ENCODE data around the gene ABO.
"Not testable (repeated sequence)": the region's sequence is repeated elsewhere in the genome, so short reads cannot be mapped to it uniquely, and the experiment has no call there.

The ABO gene

DNA sequence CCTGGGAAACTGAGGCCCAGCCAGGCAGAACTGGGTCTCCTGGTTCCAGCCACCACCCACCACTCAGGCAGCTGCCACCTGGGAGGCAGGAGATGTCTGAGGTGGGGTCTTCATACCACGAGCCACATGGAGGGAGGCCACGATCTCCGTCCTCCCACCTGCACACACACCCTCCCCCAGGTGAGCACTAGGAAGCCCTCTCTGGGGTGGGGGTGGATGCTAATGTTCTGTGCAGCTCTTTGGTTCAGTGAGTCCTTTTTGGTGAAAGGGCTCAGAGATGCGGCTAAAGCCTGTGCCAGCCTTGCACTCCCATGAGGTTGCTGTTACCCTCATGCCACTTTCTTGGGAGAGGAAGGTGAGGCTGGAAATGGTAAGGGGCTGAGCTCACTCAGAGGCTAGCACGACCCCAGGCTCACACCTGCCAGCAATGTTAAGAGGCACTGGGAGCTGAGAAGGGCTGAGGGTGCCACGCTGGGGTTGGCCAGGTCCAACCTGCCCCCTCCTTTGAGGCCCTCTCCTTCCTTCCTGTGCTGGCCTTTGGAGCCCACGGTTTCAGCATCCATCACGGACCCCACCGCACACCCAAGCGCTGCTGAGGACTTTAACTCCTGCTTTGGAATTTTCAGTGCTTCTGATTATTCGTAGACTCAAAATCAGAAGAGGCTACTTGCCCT is 39.3 kb downstream of the ABO start:
- TF ChIP-seq, protein P1, sequence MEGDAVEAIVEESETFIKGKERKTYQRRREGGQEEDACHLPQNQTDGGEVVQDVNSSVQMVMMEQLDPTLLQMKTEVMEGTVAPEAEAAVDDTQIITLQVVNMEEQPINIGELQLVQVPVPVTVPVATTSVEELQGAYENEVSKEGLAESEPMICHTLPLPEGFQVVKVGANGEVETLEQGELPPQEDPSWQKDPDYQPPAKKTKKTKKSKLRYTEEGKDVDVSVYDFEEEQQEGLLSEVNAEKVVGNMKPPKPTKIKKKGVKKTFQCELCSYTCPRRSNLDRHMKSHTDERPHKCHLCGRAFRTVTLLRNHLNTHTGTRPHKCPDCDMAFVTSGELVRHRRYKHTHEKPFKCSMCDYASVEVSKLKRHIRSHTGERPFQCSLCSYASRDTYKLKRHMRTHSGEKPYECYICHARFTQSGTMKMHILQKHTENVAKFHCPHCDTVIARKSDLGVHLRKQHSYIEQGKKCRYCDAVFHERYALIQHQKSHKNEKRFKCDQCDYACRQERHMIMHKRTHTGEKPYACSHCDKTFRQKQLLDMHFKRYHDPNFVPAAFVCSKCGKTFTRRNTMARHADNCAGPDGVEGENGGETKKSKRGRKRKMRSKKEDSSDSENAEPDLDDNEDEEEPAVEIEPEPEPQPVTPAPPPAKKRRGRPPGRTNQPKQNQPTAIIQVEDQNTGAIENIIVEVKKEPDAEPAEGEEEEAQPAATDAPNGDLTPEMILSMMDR (conservative IDR thresholded peaks at IDR 0.05; ENCODE audit: low read length), result no peak
- no peak for TF ChIP-seq EZH2phosphoT487 (IDR thresholded peaks at IDR 0.05; ENCODE audit: borderline replicate concordance)
- Histone ChIP-seq H3K9ac (ENCODE audit: low read depth, low read length, poor library complexity, severe bottlenecking) (no peak overlapping the region), H3K4me1 (ENCODE audit: insufficient read depth, low read length, poor library complexity, severe bottlenecking) (no peaks in the 10 kb centered on the region), H2AFZ (ENCODE audit: low read length) (no peak overlapping the region), H3K36me3 (ENCODE audit: insufficient read depth, low read length) (no peaks in the 10 kb centered on the region), H3K4me3 (ENCODE audit: low read length, poor library complexity, severe bottlenecking) (no peak overlapping the region), H3K9me3 (ENCODE audit: insufficient read depth, low read depth, low read length) (no peaks in the 10 kb centered on the region), H3K79me2 (ENCODE audit: insufficient read depth, low read length) (no peaks in the 10 kb centered on the region), H3K27me3 (ENCODE audit: insufficient read depth, low read length, poor library complexity, severe bottlenecking) (no peaks in the 10 kb centered on the region), H3K4me2 (ENCODE audit: low read depth, low read length, poor library complexity, severe bottlenecking) (no peak overlapping the region), H3F3A (ENCODE audit: low read depth) (no peaks in the 10 kb centered on the region), H3K9me2 (replicated peaks; ENCODE audit: low read depth, low read length) (no peaks in the 10 kb centered on the region), H4K20me1 (ENCODE audit: insufficient read depth, low read length, poor library complexity, severe bottlenecking) (no peaks in the 10 kb centered on the region)

DNA sequence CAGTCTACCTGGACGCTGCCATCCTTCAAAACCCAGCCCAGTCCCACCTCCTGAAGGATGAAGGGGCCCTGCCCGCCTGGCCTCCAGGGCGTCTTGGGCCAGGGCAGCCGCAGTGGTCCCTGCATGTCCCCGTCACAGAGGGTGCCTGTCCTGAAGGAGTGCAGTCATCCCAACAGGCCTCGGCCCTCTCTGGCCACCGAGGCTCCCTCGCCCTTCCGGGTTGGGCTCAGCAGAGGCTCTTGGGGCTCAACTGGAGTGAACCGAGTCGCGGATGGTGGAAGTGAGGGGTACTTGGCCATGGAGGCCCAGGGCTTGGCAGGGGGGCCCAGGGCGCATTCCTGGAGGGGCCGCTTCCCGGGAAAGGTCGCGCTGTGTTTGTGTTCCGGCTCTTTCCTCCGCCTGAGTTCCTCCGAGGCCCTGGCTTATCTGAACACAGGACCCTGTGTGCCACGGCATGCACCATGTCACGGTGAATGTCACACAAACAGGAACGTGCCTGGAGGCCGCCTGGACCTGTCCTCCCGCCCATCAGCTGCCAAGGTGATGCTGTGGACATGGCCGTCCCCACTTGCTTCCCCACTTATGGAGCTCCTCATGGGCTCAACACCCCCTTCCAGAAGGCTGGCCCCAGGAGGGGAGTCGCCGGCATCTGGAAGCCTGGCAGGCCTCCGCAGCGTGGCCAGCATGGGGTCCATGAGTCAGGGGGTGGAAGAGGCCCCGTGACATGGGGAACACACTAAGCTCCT is 40.3 kb downstream of the ABO start:
- no peak overlapping the region for H3K4me3 ChIP-seq (ENCODE audit: low read length, poor library complexity, severe bottlenecking)
- H3F3A ChIP-seq (ENCODE audit: low read depth), result no peaks in the 10 kb centered on the region
- H3K4me1 ChIP-seq (ENCODE audit: insufficient read depth, low read length, poor library complexity, severe bottlenecking), result no peaks in the 10 kb centered on the region
- H3K9me2 ChIP-seq (replicated peaks; ENCODE audit: low read depth, low read length), result no peaks in the 10 kb centered on the region
- H3K4me2 ChIP-seq (ENCODE audit: low read depth, low read length, poor library complexity, severe bottlenecking), result no peak overlapping the region
- TF ChIP-seq EZH2phosphoT487 (IDR thresholded peaks at IDR 0.05; ENCODE audit: borderline replicate concordance), result no peak
- TF ChIP-seq, protein P1 (conservative IDR thresholded peaks at IDR 0.05; ENCODE audit: low read length), result no peak
- H3K9me3 ChIP-seq (ENCODE audit: insufficient read depth, low read depth, low read length), result no peaks in the 10 kb centered on the region
- no peaks in the 10 kb centered on the region for H3K27me3 ChIP-seq (ENCODE audit: insufficient read depth, low read length, poor library complexity, severe bottlenecking)
- H4K20me1 ChIP-seq (ENCODE audit: insufficient read depth, low read length, poor library complexity, severe bottlenecking), result no peaks in the 10 kb centered on the region
- H3K9ac ChIP-seq (ENCODE audit: low read depth, low read length, poor library complexity, severe bottlenecking), result no peak overlapping the region
- H3K79me2 ChIP-seq (ENCODE audit: insufficient read depth, low read length), result no peaks in the 10 kb centered on the region
- H3K36me3 ChIP-seq (ENCODE audit: insufficient read depth, low read length), result no peaks in the 10 kb centered on the region
- H2AFZ ChIP-seq (ENCODE audit: low read length), result no peak overlapping the region

DNA sequence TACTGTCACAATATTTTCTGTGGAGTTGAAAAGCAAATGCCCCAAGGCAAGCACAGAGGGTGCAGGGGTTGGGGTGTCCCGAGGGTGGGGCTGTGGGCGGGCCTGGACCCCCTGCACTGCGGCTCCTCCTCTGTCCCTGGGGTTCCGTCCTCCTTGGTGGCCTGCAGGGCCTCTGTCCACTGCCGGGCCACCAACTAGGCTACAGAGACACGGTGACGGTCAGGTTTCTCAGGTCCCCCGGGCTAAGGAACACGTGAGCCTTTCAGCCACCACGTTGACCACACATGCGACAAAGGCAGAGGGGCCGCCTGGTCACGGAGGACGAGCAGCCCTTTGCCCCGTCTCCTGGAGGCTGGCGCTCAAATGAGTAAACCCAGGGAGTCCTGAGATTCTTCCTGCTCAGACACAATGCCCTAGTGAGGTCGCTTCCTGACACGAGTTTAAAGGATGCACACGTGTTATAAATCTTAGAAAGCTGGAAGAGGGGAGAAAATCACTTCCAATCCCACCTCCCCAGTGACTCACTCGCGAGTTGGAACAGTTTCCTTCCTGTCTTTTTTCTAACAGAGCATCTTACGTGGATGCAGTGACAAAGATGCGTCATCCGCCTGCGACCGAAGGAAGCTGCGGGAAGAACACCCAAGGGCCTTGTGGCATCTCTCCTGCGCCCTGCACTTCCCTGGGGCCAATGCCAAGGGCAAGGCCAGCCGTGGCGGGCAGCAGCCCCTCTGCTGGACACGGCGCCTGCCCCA is 41.1 kb downstream of the ABO start:
- no peak overlapping the region for H3K4me3 ChIP-seq (ENCODE audit: low read length, poor library complexity, severe bottlenecking)
- no peak overlapping the region for H3K4me2 ChIP-seq (ENCODE audit: low read depth, low read length, poor library complexity, severe bottlenecking)
- H3K9ac ChIP-seq (ENCODE audit: low read depth, low read length, poor library complexity, severe bottlenecking), result no peak overlapping the region
- no peaks in the 10 kb centered on the region for H3K79me2 ChIP-seq (ENCODE audit: insufficient read depth, low read length)
- TF ChIP-seq, protein P1 (conservative IDR thresholded peaks at IDR 0.05; ENCODE audit: low read length), result no peak
- no peak for TF ChIP-seq EZH2phosphoT487 (IDR thresholded peaks at IDR 0.05; ENCODE audit: borderline replicate concordance)
- H3K9me2 ChIP-seq (replicated peaks; ENCODE audit: low read depth, low read length), result no peaks in the 10 kb centered on the region
- H2AFZ ChIP-seq (ENCODE audit: low read length), result no peak overlapping the region
- H3F3A ChIP-seq (ENCODE audit: low read depth), result no peaks in the 10 kb centered on the region
- H4K20me1 ChIP-seq (ENCODE audit: insufficient read depth, low read length, poor library complexity, severe bottlenecking), result no peaks in the 10 kb centered on the region
- no peaks in the 10 kb centered on the region for H3K4me1 ChIP-seq (ENCODE audit: insufficient read depth, low read length, poor library complexity, severe bottlenecking)
- no peaks in the 10 kb centered on the region for H3K9me3 ChIP-seq (ENCODE audit: insufficient read depth, low read depth, low read length)
- H3K36me3 ChIP-seq (ENCODE audit: insufficient read depth, low read length), result no peaks in the 10 kb centered on the region
- H3K27me3 ChIP-seq (ENCODE audit: insufficient read depth, low read length, poor library complexity, severe bottlenecking), result no peaks in the 10 kb centered on the region

DNA sequence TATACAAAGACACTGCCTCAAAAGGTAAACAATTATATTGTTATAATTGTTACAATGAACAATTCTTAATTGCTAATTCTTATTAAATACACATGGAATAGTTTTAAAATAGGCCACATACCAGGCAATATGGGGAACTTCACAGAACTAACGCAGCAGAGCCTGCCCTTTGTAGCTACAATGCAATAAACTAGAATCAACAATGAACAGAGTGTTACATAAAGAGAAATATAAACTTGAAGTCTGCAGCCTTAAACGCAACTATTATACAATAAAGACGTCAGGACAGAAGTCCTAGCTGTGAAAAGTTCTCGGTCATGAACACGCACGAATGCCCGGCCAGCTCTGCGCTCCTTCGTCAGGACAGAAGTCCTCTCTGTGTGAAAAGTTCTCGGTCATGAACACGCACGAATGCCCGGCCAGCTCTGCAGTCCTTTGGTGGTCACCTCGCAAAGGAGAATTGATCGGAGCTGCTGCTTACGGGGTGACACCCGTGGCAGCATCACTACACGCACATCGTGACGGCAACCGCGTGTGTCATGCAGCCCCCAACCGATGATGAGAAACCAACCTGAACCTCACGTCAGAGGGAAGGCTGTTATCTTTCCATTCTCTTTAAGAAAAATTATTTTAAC is 43.0 kb downstream of the ABO start:
- H2AFZ ChIP-seq (ENCODE audit: low read length), result not testable (repeated sequence)

More for the DNA sequence above, 43.0 kb downstream of the ABO start:
- not testable (repeated sequence) for H3K4me2 ChIP-seq (ENCODE audit: low read depth, low read length, poor library complexity, severe bottlenecking); H3K36me3 ChIP-seq (ENCODE audit: insufficient read depth, low read length); H3F3A ChIP-seq (ENCODE audit: low read depth); H3K4me3 ChIP-seq (ENCODE audit: low read length, poor library complexity, severe bottlenecking); H3K9me3 ChIP-seq (ENCODE audit: insufficient read depth, low read depth, low read length); H3K27me3 ChIP-seq (ENCODE audit: insufficient read depth, low read length, poor library complexity, severe bottlenecking); H3K4me1 ChIP-seq (ENCODE audit: insufficient read depth, low read length, poor library complexity, severe bottlenecking); H3K9me2 ChIP-seq (replicated peaks; ENCODE audit: low read depth, low read length); H4K20me1 ChIP-seq (ENCODE audit: insufficient read depth, low read length, poor library complexity, severe bottlenecking); H3K79me2 ChIP-seq (ENCODE audit: insufficient read depth, low read length); H3K9ac ChIP-seq (ENCODE audit: low read depth, low read length, poor library complexity, severe bottlenecking)

Measured in Loucy (cell line).